Measurements from ENCODE around the gene L3MBTL4. TPM values are rescaled to one million over a fixed set of nuclear protein-coding genes. Genes with fewer than 3 reads are reported as not detected.

Gene L3MBTL4
- total RNA-seq, 1 donor: 0.36 TPM

- Histone ChIP-seq H3K4me1 (ENCODE audit: insufficient read depth, low read length) (peaks cover 8% of the 10 kb centered on the region), H3K4me3 (ENCODE audit: insufficient read depth, low read length) (no peak overlapping the region), H3K36me3 (ENCODE audit: insufficient read depth, low read length) (no peaks in the 10 kb centered on the region), H2AFZ (ENCODE audit: low read length) (no peak overlapping the region), H3K79me2 (ENCODE audit: insufficient read depth, low read length) (no peaks in the 10 kb centered on the region), H3K4me2 (ENCODE audit: insufficient read depth, low read length) (no peak overlapping the region), H3K9me3 (ENCODE audit: low read depth, low read length) (no peaks in the 10 kb centered on the region), H3K27me3 (ENCODE audit: insufficient read depth, low read length) (no peaks in the 10 kb centered on the region), H4K20me1 (ENCODE audit: insufficient read depth, low read length) (no peaks in the 10 kb centered on the region), H3K27ac (ENCODE audit: low read depth, low read length) (no peak overlapping the region)
- TF ChIP-seq, protein P1, sequence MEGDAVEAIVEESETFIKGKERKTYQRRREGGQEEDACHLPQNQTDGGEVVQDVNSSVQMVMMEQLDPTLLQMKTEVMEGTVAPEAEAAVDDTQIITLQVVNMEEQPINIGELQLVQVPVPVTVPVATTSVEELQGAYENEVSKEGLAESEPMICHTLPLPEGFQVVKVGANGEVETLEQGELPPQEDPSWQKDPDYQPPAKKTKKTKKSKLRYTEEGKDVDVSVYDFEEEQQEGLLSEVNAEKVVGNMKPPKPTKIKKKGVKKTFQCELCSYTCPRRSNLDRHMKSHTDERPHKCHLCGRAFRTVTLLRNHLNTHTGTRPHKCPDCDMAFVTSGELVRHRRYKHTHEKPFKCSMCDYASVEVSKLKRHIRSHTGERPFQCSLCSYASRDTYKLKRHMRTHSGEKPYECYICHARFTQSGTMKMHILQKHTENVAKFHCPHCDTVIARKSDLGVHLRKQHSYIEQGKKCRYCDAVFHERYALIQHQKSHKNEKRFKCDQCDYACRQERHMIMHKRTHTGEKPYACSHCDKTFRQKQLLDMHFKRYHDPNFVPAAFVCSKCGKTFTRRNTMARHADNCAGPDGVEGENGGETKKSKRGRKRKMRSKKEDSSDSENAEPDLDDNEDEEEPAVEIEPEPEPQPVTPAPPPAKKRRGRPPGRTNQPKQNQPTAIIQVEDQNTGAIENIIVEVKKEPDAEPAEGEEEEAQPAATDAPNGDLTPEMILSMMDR (IDR thresholded peaks at IDR 0.05; ENCODE audit: extremely low read depth, low read depth, low read length): no peak
- no peak for DNase-seq (ENCODE audit: insufficient read length, low spot score, missing footprints)
Measured at GRCh38 chr18:5977022-5977421, 437.7 kb downstream of the L3MBTL4 start.

- no peaks in the 10 kb centered on the region for H3K9me3 ChIP-seq (ENCODE audit: low read depth, low read length)
- H3K4me1 ChIP-seq (ENCODE audit: insufficient read depth, low read length): peaks cover 8% of the 10 kb centered on the region
- H3K4me2 ChIP-seq (ENCODE audit: insufficient read depth, low read length): peak overlapping the region; percentile 51
- H4K20me1 ChIP-seq (ENCODE audit: insufficient read depth, low read length): no peaks in the 10 kb centered on the region
- no peaks in the 10 kb centered on the region for H3K36me3 ChIP-seq (ENCODE audit: insufficient read depth, low read length)
- no peaks in the 10 kb centered on the region for H3K27me3 ChIP-seq (ENCODE audit: insufficient read depth, low read length)
- H2AFZ ChIP-seq (ENCODE audit: low read length): no peak overlapping the region
- H3K4me3 ChIP-seq (ENCODE audit: insufficient read depth, low read length): no peak overlapping the region
- TF ChIP-seq, protein P1 (IDR thresholded peaks at IDR 0.05; ENCODE audit: extremely low read depth, low read depth, low read length): no peak
- no peaks in the 10 kb centered on the region for H3K79me2 ChIP-seq (ENCODE audit: insufficient read depth, low read length)
- no peak overlapping the region for H3K27ac ChIP-seq (ENCODE audit: low read depth, low read length)
- DNase-seq (ENCODE audit: insufficient read length, low spot score, missing footprints): no peak
Measured at GRCh38 chr18:5975111-5976002, 439.4 kb downstream of the L3MBTL4 start.

GRCh38 chr18:5974696-5975095 is 440.0 kb downstream of the L3MBTL4 start:
- no peak for DNase-seq (ENCODE audit: insufficient read length, low spot score, missing footprints)
- Histone ChIP-seq H3K36me3 (ENCODE audit: insufficient read depth, low read length) (no peaks in the 10 kb centered on the region), H3K27ac (ENCODE audit: low read depth, low read length) (no peak overlapping the region), H3K9me3 (ENCODE audit: low read depth, low read length) (no peaks in the 10 kb centered on the region), H3K4me1 (ENCODE audit: insufficient read depth, low read length) (peaks cover 8% of the 10 kb centered on the region), H3K27me3 (ENCODE audit: insufficient read depth, low read length) (no peaks in the 10 kb centered on the region), H3K4me3 (ENCODE audit: insufficient read depth, low read length) (no peak overlapping the region), H4K20me1 (ENCODE audit: insufficient read depth, low read length) (no peaks in the 10 kb centered on the region), H3K79me2 (ENCODE audit: insufficient read depth, low read length) (no peaks in the 10 kb centered on the region), H2AFZ (ENCODE audit: low read length) (no peak overlapping the region), H3K4me2 (ENCODE audit: insufficient read depth, low read length) (peak overlapping the region; percentile 51)
- TF ChIP-seq, protein P1 (IDR thresholded peaks at IDR 0.05; ENCODE audit: extremely low read depth, low read depth, low read length): no peak

- H3K27me3 ChIP-seq (ENCODE audit: insufficient read depth, low read length): no peaks in the 10 kb centered on the region
- no peak overlapping the region for H3K4me2 ChIP-seq (ENCODE audit: insufficient read depth, low read length)
- H3K79me2 ChIP-seq (ENCODE audit: insufficient read depth, low read length): no peaks in the 10 kb centered on the region
- H3K4me1 ChIP-seq (ENCODE audit: insufficient read depth, low read length): peaks cover 8% of the 10 kb centered on the region
- H3K9me3 ChIP-seq (ENCODE audit: low read depth, low read length): no peaks in the 10 kb centered on the region
- H2AFZ ChIP-seq (ENCODE audit: low read length): no peak overlapping the region
- no peak overlapping the region for H3K27ac ChIP-seq (ENCODE audit: low read depth, low read length)
- no peak overlapping the region for H3K4me3 ChIP-seq (ENCODE audit: insufficient read depth, low read length)
- TF ChIP-seq, protein P1 (IDR thresholded peaks at IDR 0.05; ENCODE audit: extremely low read depth, low read depth, low read length): no peak
- no peaks in the 10 kb centered on the region for H4K20me1 ChIP-seq (ENCODE audit: insufficient read depth, low read length)
- H3K36me3 ChIP-seq (ENCODE audit: insufficient read depth, low read length): no peaks in the 10 kb centered on the region
- DNase-seq (ENCODE audit: insufficient read length, low spot score, missing footprints): no peak
Measured at GRCh38 chr18:5973099-5973498, 441.6 kb downstream of the L3MBTL4 start.

Measured in osteoblast (primary cell).